Hematopoietic multipotent progenitor cell treated with erythropoietin and hydrocortisone succinate and interleukin-3 and kit ligand, for 4 days (in vitro differentiated cells): Measurements from ENCODE around the gene OTUD3.
"Not testable (repeated sequence)": the region's sequence is repeated elsewhere in the genome, so short reads cannot be mapped to it uniquely, and the experiment has no call there.

Experiments
- DNase-seq: peaks from one replicate; pipeline ENCODE4 v3.0.0-alpha.2; 2015

OTUD3 gene

DNA sequence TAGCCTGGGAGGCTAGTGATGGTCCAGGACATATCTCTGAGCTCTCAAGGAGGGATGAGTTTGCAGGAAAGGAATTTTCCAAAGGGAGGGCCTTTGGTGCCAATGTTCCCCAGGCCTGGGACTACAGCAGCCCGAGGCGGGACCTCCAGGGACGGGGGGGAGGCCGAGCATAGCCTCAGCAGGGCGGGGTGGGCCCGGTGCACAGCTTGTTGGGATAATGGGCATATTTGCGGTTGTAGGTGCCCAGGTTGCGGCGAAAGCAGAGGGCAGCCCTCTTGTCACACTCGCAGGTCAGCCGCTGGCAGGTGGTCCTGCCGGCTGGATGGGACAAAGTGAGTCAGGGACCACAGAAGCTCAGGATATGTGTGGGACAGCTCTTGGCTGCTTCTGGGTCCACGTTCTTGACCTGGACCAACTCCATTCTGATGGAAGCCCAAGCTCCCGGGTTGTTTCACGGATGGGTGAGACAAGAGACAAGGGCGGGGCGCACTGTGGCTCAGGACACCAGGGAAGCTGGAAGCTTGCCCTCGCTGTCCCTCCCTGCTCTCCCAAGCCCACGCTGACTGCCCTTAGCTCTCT, 38.0 kb downstream of the OTUD3 start:
- DNase-seq: no peak

GRCh38 chr1:19921310-19921709, 39.1 kb downstream of the OTUD3 start:
- no peak for DNase-seq

DNA sequence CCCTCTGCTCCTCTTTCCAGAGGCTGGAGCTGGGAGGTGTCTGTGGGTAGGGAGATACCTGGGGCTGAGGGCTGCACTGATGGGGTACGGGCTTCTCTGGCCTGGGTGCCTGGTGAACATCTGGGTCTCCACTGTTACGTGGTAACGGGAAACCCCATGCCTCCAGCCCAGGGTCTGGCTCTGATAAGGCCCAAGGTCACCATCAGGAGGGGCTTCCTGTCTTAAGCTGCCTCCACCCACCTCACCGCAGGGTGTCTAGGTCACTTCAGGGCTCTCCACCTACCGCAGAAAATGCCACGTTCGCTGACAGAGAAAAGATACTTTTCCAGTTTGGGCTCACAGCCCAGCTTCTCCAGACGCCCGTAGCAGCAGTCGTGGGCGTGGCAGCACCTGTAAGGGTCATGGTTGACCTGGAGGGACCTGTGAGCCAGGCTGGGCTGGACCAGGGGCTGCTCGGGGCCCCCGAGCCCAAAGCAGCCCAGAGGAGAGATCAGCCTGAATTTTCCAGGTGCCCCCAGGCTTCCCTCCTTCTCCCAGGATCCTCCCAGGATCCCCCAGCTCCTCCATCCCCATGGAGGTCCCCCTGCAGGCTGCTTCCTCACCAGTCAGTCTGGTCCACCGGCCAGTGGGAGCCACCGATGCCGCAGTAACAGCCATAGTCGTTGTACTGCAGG, 40.0 kb downstream of the OTUD3 start:
- DNase-seq: no peak

DNA sequence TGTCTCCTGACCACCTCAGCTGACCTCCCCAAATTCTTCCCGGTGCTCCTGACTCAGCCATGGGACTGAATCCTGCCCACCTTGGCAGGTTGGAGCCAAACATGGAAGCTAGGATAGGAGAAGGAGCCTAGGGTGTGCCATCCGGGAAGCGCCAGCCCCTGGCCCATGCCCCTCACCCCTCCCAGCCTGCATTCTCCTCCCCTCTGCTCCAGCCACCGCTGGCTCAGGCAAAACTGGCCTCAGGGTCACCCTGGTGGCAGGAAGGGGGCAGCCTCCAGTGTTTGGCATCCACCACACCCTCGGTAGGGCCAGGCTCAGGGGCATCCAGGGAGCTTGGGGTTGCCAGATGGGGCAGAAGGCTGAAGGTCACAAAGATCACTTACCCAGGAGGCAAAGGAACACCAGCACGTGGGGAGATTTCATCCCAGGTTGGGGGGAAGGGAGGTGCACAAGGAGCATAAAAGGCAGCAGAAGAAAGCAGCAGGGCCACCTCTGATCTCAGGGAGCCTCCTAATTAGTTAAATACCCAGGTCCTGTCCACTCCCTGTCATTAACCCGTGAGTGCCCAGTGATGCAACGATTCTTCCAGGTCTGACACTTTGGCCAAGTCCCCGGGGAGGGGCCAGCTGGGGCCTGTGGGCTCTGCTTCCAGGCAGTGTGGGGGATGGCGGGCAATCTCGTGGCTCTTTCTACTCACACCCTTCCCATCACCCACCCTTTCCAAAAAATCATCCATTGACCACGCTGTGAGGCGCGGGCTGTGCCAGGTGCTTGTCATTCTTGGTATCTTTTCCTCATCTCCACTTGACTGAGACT, 41.1 kb downstream of the OTUD3 start, which contains the start of gene PLA2G2E:
TSS of gene PLA2G2E (minus strand) at position 481 of the 816 bp plus-strand sequence. CDS start at position 423, 58 bp downstream.
- DNase-seq: no peak

DNA sequence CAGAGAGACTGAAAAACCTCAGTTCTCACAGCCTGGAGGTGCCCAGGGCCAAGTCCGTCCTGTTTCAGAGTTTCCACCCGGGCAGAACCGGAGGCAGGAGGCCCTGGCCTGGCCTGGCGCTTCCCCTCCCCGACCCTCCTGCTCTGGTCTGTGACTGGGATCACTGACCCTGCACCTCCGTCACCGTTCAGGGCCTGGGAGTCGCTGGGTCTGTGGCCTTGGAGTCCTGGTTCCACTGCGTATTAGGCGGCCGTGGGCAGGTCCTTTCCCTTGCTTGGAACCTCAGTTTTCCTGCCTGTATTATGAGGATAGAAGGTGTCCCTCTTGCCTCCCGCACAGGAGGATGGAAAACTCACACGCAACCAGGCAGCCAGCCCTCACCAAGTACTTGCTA, 41.8 kb downstream of the OTUD3 start:
- DNase-seq: no peak

DNA sequence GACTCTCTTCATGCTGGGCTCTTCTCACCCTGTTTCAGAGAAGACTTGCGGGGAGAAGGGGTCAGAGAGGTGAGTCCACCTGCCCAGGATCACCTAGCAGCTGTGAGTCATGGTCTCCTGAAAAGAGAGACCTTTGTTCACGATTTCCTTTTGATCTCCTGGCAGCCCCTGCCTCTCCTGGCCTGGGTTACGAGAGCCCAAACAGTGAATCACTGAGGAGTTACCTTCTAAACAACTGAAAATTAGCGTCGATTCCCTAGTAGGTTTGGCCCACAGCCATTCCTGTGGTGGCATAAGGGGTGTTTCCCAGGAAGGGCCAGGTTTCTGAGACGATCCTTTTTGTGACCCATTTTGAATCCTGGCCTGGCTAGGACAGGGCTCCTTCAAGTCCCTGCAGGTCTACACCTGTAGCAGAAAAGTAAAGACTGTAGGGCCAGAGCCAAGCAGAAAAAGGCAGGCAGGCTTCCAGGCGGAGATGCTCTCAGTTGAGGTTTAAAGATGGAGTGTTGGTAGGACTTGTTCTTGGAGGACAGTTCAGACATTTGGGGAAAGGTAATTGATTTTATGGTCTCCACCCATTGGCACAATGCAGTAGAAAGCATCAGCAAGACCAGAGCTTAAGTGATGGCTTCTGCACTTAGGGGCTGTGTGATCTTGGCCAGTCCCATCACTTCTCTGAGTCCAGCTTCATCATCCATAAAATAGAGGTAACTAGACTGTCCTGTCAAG, 43.3 kb downstream of the OTUD3 start:
- no peak for DNase-seq

DNA sequence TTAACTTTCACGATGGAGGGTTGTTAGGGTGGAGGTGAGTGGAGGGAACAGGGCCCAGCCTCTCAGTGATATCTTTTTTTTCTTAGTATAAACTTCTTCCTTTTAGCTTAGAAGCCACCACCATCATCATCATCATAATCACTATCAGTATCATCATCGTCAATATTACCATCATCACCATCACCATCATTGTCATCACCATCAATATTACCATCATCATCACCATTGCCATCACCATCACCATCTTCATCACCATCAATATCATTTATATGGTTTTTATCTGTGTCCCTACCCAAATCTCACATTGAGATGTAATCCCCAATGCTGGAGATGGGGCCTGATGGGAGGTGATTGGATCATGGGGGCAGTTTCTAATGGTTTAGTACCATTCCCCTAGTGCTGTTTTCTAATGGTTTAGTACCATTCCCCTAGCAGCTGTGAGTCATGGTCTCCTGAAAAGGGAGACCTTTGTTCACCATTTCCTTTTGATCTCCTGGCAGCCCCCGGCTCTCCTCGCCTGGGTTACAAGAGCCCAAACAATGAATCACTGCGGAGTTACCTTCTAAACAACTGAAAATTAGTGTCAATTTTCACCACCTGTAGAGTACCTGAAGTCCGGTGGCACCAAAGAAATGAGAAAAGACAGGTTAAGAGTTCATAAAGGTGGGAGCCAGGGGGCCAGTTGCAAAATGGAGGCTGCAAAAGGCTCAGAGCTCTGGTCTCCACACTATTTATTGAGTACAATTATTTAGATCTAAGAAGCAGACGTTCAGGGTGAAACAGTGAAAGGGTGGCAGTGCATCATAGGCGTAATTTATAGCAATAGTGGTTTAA, 44.3 kb downstream of the OTUD3 start:
- DNase-seq: no peak

- not testable (repeated sequence) for DNase-seq
Observed at GRCh38 chr1:19927130-19927421, 44.9 kb downstream of the OTUD3 start.

GRCh38 chr1:19932866-19933265, 50.7 kb downstream of the OTUD3 start:
- DNase-seq: no peak

DNA sequence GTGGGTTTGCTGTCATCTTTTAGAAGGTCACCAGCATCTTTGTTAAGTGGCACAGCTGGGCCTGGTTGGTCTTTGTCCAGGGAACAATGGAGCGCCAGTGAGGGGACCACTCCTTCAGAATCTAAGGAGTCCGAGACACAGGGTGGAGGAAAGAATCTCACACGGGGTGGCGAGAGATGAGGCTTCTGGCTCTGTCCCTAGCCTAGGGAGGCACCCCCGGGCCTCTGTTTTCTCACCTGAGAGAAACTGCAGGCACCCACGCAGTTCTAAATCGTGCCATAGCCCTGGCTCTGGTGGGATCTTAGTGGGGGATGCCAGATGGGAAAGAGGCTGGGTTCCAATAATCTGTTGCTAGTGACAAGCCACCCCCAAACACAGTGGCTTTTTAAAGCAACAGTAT, 52.1 kb downstream of the OTUD3 start:
- DNase-seq: no peak

DNA sequence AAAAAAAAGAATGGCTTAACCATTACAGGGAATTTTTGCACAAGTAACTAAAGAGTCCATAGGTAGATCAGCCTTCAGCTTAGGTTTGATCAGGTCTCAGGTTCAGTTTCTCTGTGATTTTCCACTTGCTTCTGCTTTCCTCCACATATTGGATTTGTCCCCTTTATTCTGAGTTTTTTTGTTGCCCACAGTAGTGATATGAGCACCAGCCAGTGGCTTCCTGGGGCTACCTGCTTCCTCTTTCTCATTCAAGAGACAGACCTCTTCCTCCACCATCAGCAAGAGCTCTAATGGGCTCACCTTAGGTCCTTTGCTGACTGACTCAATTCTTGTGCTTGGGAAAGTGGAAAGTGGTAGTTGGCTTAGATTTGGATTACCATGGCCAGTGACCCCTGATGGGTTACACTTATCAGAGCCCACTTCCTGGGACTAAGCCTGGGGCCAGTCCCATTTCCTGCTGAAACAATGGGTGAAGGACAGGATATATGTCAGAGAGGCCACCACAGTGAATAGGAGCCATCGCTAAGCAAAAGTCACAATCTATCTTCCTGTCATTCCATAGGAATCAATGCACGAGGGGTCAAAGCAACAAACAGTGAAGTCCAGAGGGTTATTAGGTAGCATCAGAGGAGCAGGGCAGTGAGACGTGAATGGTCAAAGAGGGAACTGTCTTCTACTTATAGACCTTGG, 54.0 kb downstream of the OTUD3 start:
- DNase-seq: no peak

GRCh38 chr1:19938472-19938871, 56.3 kb downstream of the OTUD3 start:
- DNase-seq: no peak

GRCh38 chr1:19940486-19941205, 58.5 kb downstream of the OTUD3 start:
- DNase-seq: no peak

- no peak for DNase-seq
Observed at GRCh38 chr1:19941206-19941568, 59.0 kb downstream of the OTUD3 start.

GRCh38 chr1:19942088-19942487, 59.9 kb downstream of the OTUD3 start:
- DNase-seq: no peak

- DNase-seq: no peak
Observed at GRCh38 chr1:19942657-19943056, 60.5 kb downstream of the OTUD3 start.

GRCh38 chr1:19945914-19946313, 63.7 kb downstream of the OTUD3 start:
- DNase-seq: no peak

GRCh38 chr1:19946331-19946751, 64.1 kb downstream of the OTUD3 start:
- no peak for DNase-seq

DNA sequence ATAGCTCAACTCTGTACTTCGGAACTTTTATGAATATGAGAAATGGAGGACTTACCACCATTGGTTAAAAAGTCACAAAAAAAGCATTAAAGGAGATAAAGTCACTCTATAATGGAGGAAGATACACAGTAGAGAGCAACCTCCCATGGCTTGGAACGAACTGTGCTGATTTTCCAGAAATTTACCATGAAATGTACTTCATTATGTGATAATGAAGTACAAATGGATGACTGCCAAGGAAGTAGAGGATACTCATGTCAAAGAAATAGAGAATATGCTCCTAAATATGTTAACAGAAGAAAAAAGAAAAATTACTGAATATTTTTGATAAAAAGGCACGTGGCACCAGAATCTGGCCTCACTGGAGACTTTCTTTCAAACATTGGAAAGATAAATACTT, 64.8 kb downstream of the OTUD3 start:
- no peak for DNase-seq

- DNase-seq: no peak
Observed at GRCh38 chr1:19949016-19949415, 66.8 kb downstream of the OTUD3 start.

GRCh38 chr1:19954059-19954458, 71.9 kb downstream of the OTUD3 start:
- no peak for DNase-seq
